IgD-negative memory B cell (primary cell): ENCODE results near the gene GRAMD4. TPM values are rescaled to one million over a fixed set of nuclear protein-coding genes. Genes with fewer than 3 reads are reported as not detected.
A peak's percentile ranks its signal among the peaks of the same experiment; 100 is the strongest.

Experiments used
- H3K27ac Mint-ChIP-seq, 3 donors: one replicate each; pipeline ENCODE4 v1.8.0; 2020 to 2022; ENCODE audit warnings: mild to moderate bottlenecking in 3 of 3, mixed read lengths in 3 of 3, moderate library complexity in 1 of 3
- H3K27me3 Mint-ChIP-seq: one replicate; pipeline ENCODE4 v1.8.0; 2021; ENCODE audit warnings: mixed read lengths
- H3K36me3 Mint-ChIP-seq: one replicate; pipeline ENCODE4 v1.8.0; 2020; ENCODE audit warnings: mild to moderate bottlenecking, mixed read lengths
- H3K4me1 Mint-ChIP-seq, 3 donors: one replicate each; pipeline ENCODE4 v1.8.0; 2020 to 2022; ENCODE audit warnings: mixed read lengths in 3 of 3, mild to moderate bottlenecking in 1 of 3
- H3K4me3 Mint-ChIP-seq, 4 donors: one replicate each; pipeline ENCODE4 v1.8.0; 2020 to 2022; ENCODE audit warnings: mild to moderate bottlenecking in 4 of 4, mixed read lengths in 4 of 4, moderate library complexity in 3 of 4
- H3K9me3 Mint-ChIP-seq, 3 donors: one replicate each; pipeline ENCODE4 v1.8.0; 2020 to 2021; ENCODE audit warnings: mixed read lengths in 3 of 3, mild to moderate bottlenecking in 1 of 3
- polyA plus RNA-seq: library from polyadenylated mRNA; unstranded; fragments of 300-500 nt; fragmentation: Illumina TruSeq; gene quantifications from one replicate; pipeline ENCODE4 v1.2.3, GENCODE V29; 2021

The GRAMD4 gene
- polyA plus RNA-seq, 1 donor from 2014 or later = 18.4 TPM

- Mint-ChIP-seq H3K4me1 (peaks cover 21 to 27% (median 23%) of the 10 kb centered on the region in 3 donors), H3K4me3 (no peak overlapping the region), H3K36me3 (peaks cover 14% of the 10 kb centered on the region), H3K27me3 (peaks cover 14% of the 10 kb centered on the region), H3K9me3 (no peaks in the 10 kb centered on the region), H3K27ac (no peak overlapping the region)
Measured at GRCh38 chr22:46688949-46689348, 68.8 kb downstream of the GRAMD4 start.

- Mint-ChIP-seq H3K27ac (no peak overlapping the region), H3K27me3 (peaks cover 11% of the 10 kb centered on the region), H3K4me3 (no peak overlapping the region), H3K9me3 (no peaks in the 10 kb centered on the region), H3K36me3 (peaks cover 14% of the 10 kb centered on the region), H3K4me1 (peaks cover 9 to 15% (median 11%) of the 10 kb centered on the region in 3 donors)
Measured at GRCh38 chr22:46690146-46690545, 70.0 kb downstream of the GRAMD4 start.

- Mint-ChIP-seq H3K9me3 (no peaks in the 10 kb centered on the region), H3K4me3 (no peak overlapping the region), H3K4me1 (peaks cover 0 to 4% (median 2%) of the 10 kb centered on the region in 3 donors), H3K27me3 (peaks cover under 1% of the 10 kb centered on the region), H3K27ac (no peak overlapping the region), H3K36me3 (peaks cover 12% of the 10 kb centered on the region)
Measured at GRCh38 chr22:46691571-46691970, 71.4 kb downstream of the GRAMD4 start.

GRCh38 chr22:46693634-46694415, 73.6 kb downstream of the GRAMD4 start:
- Mint-ChIP-seq H3K4me3 (no peak overlapping the region), H3K4me1 (peaks cover 0 to 4% (median 2%) of the 10 kb centered on the region in 3 donors), H3K27ac (no peak overlapping the region), H3K36me3 (peaks cover 12% of the 10 kb centered on the region), H3K27me3 (no peaks in the 10 kb centered on the region), H3K9me3 (no peaks in the 10 kb centered on the region)

- Mint-ChIP-seq H3K27me3 (no peaks in the 10 kb centered on the region), H3K9me3 (no peaks in the 10 kb centered on the region), H3K4me1 (peaks cover 0 to 4% (median 2%) of the 10 kb centered on the region in 3 donors), H3K36me3 (peaks cover 12% of the 10 kb centered on the region), H3K27ac (no peak overlapping the region), H3K4me3 (no peak overlapping the region)
Measured at GRCh38 chr22:46694416-46695170, 74.4 kb downstream of the GRAMD4 start.

GRCh38 chr22:46695346-46696228, 75.4 kb downstream of the GRAMD4 start:
- Mint-ChIP-seq H3K4me1 (peaks cover 0 to 2% (median under 1%) of the 10 kb centered on the region in 3 donors), H3K36me3 (peaks cover 13% of the 10 kb centered on the region), H3K9me3 (no peaks in the 10 kb centered on the region), H3K4me3 (no peak overlapping the region), H3K27ac (no peak overlapping the region), H3K27me3 (no peaks in the 10 kb centered on the region)

GRCh38 chr22:46696229-46696518, 76.0 kb downstream of the GRAMD4 start:
- no peak overlapping the region for H3K27ac Mint-ChIP-seq
- no peak overlapping the region for H3K4me3 Mint-ChIP-seq
- no peaks in the 10 kb centered on the region for H3K4me1 Mint-ChIP-seq
- no peaks in the 10 kb centered on the region for H3K27me3 Mint-ChIP-seq
- peaks cover 10% of the 10 kb centered on the region for H3K36me3 Mint-ChIP-seq
- no peaks in the 10 kb centered on the region for H3K9me3 Mint-ChIP-seq

- H3K27me3 Mint-ChIP-seq = no peaks in the 10 kb centered on the region
- H3K36me3 Mint-ChIP-seq = peaks cover 7% of the 10 kb centered on the region
- no peaks in the 10 kb centered on the region for H3K9me3 Mint-ChIP-seq
- no peak overlapping the region for H3K4me3 Mint-ChIP-seq
- H3K27ac Mint-ChIP-seq = no peak overlapping the region
- H3K4me1 Mint-ChIP-seq = no peaks in the 10 kb centered on the region
Measured at GRCh38 chr22:46696614-46697013, 76.4 kb downstream of the GRAMD4 start.

- H3K4me1 Mint-ChIP-seq = no peaks in the 10 kb centered on the region
- H3K36me3 Mint-ChIP-seq = peaks cover 6% of the 10 kb centered on the region
- H3K4me3 Mint-ChIP-seq = no peak overlapping the region
- no peak overlapping the region for H3K27ac Mint-ChIP-seq
- no peaks in the 10 kb centered on the region for H3K9me3 Mint-ChIP-seq
- no peaks in the 10 kb centered on the region for H3K27me3 Mint-ChIP-seq
Measured at GRCh38 chr22:46697811-46698515, 77.8 kb downstream of the GRAMD4 start.

- Mint-ChIP-seq H3K9me3 (no peaks in the 10 kb centered on the region), H3K27me3 (no peaks in the 10 kb centered on the region), H3K4me1 (no peaks in the 10 kb centered on the region), H3K27ac (no peak overlapping the region), H3K4me3 (no peak overlapping the region), H3K36me3 (peaks cover 6% of the 10 kb centered on the region)
Measured at GRCh38 chr22:46699091-46699490, 78.9 kb downstream of the GRAMD4 start.

- no peaks in the 10 kb centered on the region for H3K27me3 Mint-ChIP-seq
- H3K4me3 Mint-ChIP-seq = no peak overlapping the region
- peaks cover 12% of the 10 kb centered on the region for H3K36me3 Mint-ChIP-seq
- no peak overlapping the region for H3K27ac Mint-ChIP-seq
- H3K4me1 Mint-ChIP-seq = no peaks in the 10 kb centered on the region
- no peaks in the 10 kb centered on the region for H3K9me3 Mint-ChIP-seq
Measured at GRCh38 chr22:46701262-46701661, 81.1 kb downstream of the GRAMD4 start.

GRCh38 chr22:46703171-46703995, 83.2 kb downstream of the GRAMD4 start:
- H3K4me1 Mint-ChIP-seq = no peaks in the 10 kb centered on the region
- no peak overlapping the region for H3K4me3 Mint-ChIP-seq
- no peaks in the 10 kb centered on the region for H3K9me3 Mint-ChIP-seq
- H3K27me3 Mint-ChIP-seq = no peaks in the 10 kb centered on the region
- H3K36me3 Mint-ChIP-seq = peaks cover 14% of the 10 kb centered on the region
- H3K27ac Mint-ChIP-seq = no peak overlapping the region

- H3K4me3 Mint-ChIP-seq = no peak overlapping the region
- peak overlapping the region in 1 of 3 donors; percentile 20 for H3K27ac Mint-ChIP-seq
- no peaks in the 10 kb centered on the region for H3K27me3 Mint-ChIP-seq
- no peaks in the 10 kb centered on the region for H3K4me1 Mint-ChIP-seq
- peaks cover 14% of the 10 kb centered on the region for H3K36me3 Mint-ChIP-seq
- no peaks in the 10 kb centered on the region for H3K9me3 Mint-ChIP-seq
Measured at GRCh38 chr22:46703996-46704370, 83.8 kb downstream of the GRAMD4 start.

GRCh38 chr22:46706060-46706459, 85.9 kb downstream of the GRAMD4 start:
- Mint-ChIP-seq H3K4me3 (no peak overlapping the region), H3K4me1 (no peaks in the 10 kb centered on the region), H3K27ac (no peak overlapping the region), H3K9me3 (no peaks in the 10 kb centered on the region), H3K27me3 (no peaks in the 10 kb centered on the region), H3K36me3 (peaks cover 17% of the 10 kb centered on the region)
